ENCODE results near the gene C19orf38.

The C19orf38 gene

GRCh38 chr19:10815969-10816644 is 32.1 kb upstream of the C19orf38 start:
- Histone ChIP-seq H4K20me1 (ENCODE audit: insufficient read depth, low read length) (no peaks in the 10 kb centered on the region; the same call in 1 of the 2 replicates), H3K27me3 (ENCODE audit: insufficient read depth, low read length, poor library complexity) (no peaks in the 10 kb centered on the region), H3K4me1 (ENCODE audit: insufficient read depth, low read length) (no peaks in the 10 kb centered on the region), H3K36me3 (ENCODE audit: insufficient read depth, low read length) (peaks cover 77% of the 10 kb centered on the region), H3K27ac (ENCODE audit: low read length) (no peak overlapping the region), H3K9me3 (ENCODE audit: insufficient read depth, low read length, severe bottlenecking) (no peaks in the 10 kb centered on the region), H3K9ac (ENCODE audit: low read depth, low read length) (no peak overlapping the region), H2AFZ (ENCODE audit: low read depth, low read length) (no peak overlapping the region), H3K4me3 (ENCODE audit: low read depth in 1 of 2, low read length in 2 of 2) (no peak overlapping the region), H3K79me2 (ENCODE audit: insufficient read depth, low read length) (no peaks in the 10 kb centered on the region), H3K4me2 (ENCODE audit: insufficient read depth, low read length) (no peak overlapping the region)
- ATAC-seq (ENCODE audit: insufficient read depth, low read depth) (no peak), DNase-seq (no peak)
- TF ChIP-seq CTCF (IDR thresholded peaks at IDR 0.05; ENCODE audit: borderline replicate concordance, extremely low read depth, low read length, poor library complexity, severe bottlenecking) (no peak), EZH2 (IDR thresholded peaks at IDR 0.05; ENCODE audit: borderline replicate concordance, low read depth, low read length, severe bottlenecking) (no peak)

- Histone ChIP-seq H2AFZ (ENCODE audit: low read depth, low read length) (no peak overlapping the region), H3K27ac (ENCODE audit: low read length) (no peak overlapping the region), H3K4me1 (ENCODE audit: insufficient read depth, low read length) (no peaks in the 10 kb centered on the region), H3K79me2 (ENCODE audit: insufficient read depth, low read length) (no peaks in the 10 kb centered on the region), H3K9me3 (ENCODE audit: insufficient read depth, low read length, severe bottlenecking) (no peaks in the 10 kb centered on the region), H3K4me2 (ENCODE audit: insufficient read depth, low read length) (no peak overlapping the region), H3K9ac (ENCODE audit: low read depth, low read length) (no peak overlapping the region), H3K36me3 (ENCODE audit: insufficient read depth, low read length) (peaks cover 77% of the 10 kb centered on the region), H3K27me3 (ENCODE audit: insufficient read depth, low read length, poor library complexity) (no peaks in the 10 kb centered on the region), H4K20me1 (ENCODE audit: insufficient read depth, low read length) (no peaks in the 10 kb centered on the region; the same call in 1 of the 2 replicates), H3K4me3 (ENCODE audit: low read depth in 1 of 2, low read length in 2 of 2) (no peak overlapping the region)
- TF ChIP-seq EZH2 (IDR thresholded peaks at IDR 0.05; ENCODE audit: borderline replicate concordance, low read depth, low read length, severe bottlenecking) = no peak
- TF ChIP-seq CTCF (IDR thresholded peaks at IDR 0.05; ENCODE audit: borderline replicate concordance, extremely low read depth, low read length, poor library complexity, severe bottlenecking) = no peak
- DNase-seq (no peak), ATAC-seq (ENCODE audit: insufficient read depth, low read depth) (no peak)
Observed at GRCh38 chr19:10816691-10817090, 31.5 kb upstream of the C19orf38 start.

- DNase-seq (no peak), ATAC-seq (ENCODE audit: insufficient read depth, low read depth) (no peak)
- no peak overlapping the region for H3K9ac ChIP-seq (ENCODE audit: low read depth, low read length)
- H3K27me3 ChIP-seq (ENCODE audit: insufficient read depth, low read length, poor library complexity) = no peaks in the 10 kb centered on the region
- no peak overlapping the region for H3K27ac ChIP-seq (ENCODE audit: low read length)
- H2AFZ ChIP-seq (ENCODE audit: low read depth, low read length) = no peak overlapping the region
- H3K36me3 ChIP-seq (ENCODE audit: insufficient read depth, low read length) = peaks cover 76% of the 10 kb centered on the region
- H4K20me1 ChIP-seq (ENCODE audit: insufficient read depth, low read length) = no peaks in the 10 kb centered on the region; the same call in 1 of the 2 replicates
- H3K9me3 ChIP-seq (ENCODE audit: insufficient read depth, low read length, severe bottlenecking) = no peaks in the 10 kb centered on the region
- no peaks in the 10 kb centered on the region for H3K4me1 ChIP-seq (ENCODE audit: insufficient read depth, low read length)
- H3K79me2 ChIP-seq (ENCODE audit: insufficient read depth, low read length) = no peaks in the 10 kb centered on the region
- H3K4me3 ChIP-seq (ENCODE audit: low read depth in 1 of 2, low read length in 2 of 2) = no peak overlapping the region
- TF ChIP-seq EZH2 (IDR thresholded peaks at IDR 0.05; ENCODE audit: borderline replicate concordance, low read depth, low read length, severe bottlenecking) = no peak
- TF ChIP-seq CTCF (IDR thresholded peaks at IDR 0.05; ENCODE audit: borderline replicate concordance, extremely low read depth, low read length, poor library complexity, severe bottlenecking) = no peak
- no peak overlapping the region for H3K4me2 ChIP-seq (ENCODE audit: insufficient read depth, low read length)
Observed at GRCh38 chr19:10817291-10818038, 30.8 kb upstream of the C19orf38 start.
